Stimulated activated CD4-positive, alpha-beta T cell treated with anti-CD3 and anti-CD28 coated beads, Interleukin-1b, Interleukin-23, amount 100 ng/mL, for 24 hours (primary cell): Measurements from ENCODE around the gene EEF2KMT.
"Not testable (repeated sequence)": the region's sequence is repeated elsewhere in the genome, so short reads cannot be mapped to it uniquely, and the experiment has no call there.

ENCODE experiments used
- DNase-seq, 4 experiments: peaks; one replicate each; pipeline ENCODE4 v3.0.0-alpha.2; 2020; ENCODE audit warnings: low read depth in 4 of 4, low spot score in 1 of 4

EEF2KMT gene

GRCh38 chr16:5097470-5098220 lies at the start of gene EEF2KMT:
TSS of gene EEF2KMT (minus strand) at chr16:5097795. CDS start at chr16:5097739, 56 bp downstream.
- DNase-seq, result peak; percentile 88 to 94 (median 93)

- DNase-seq, result not testable (repeated sequence)
Observed at GRCh38 chr16:5144621-5144956, 47.0 kb upstream of the EEF2KMT start.

- DNase-seq, result no peak
Observed at GRCh38 chr16:5143761-5144620, 46.4 kb upstream of the EEF2KMT start.

- DNase-seq, result not testable (repeated sequence)
Observed at GRCh38 chr16:5140151-5140550, 42.6 kb upstream of the EEF2KMT start.

- not testable (repeated sequence) for DNase-seq
Observed at GRCh38 chr16:5134739-5135452, 37.3 kb upstream of the EEF2KMT start.

- not testable (repeated sequence) for DNase-seq
Observed at GRCh38 chr16:5132915-5133600, 35.5 kb upstream of the EEF2KMT start.

GRCh38 chr16:5131467-5132004 lies 33.9 kb upstream of the EEF2KMT start:
- DNase-seq, result not testable (repeated sequence)

- DNase-seq, result not testable (repeated sequence)
Observed at GRCh38 chr16:5117300-5118087, 19.9 kb upstream of the EEF2KMT start.

GRCh38 chr16:5116780-5117295 lies 19.2 kb upstream of the EEF2KMT start:
- DNase-seq, result not testable (repeated sequence)

GRCh38 chr16:5110933-5111332 lies 13.3 kb upstream of the EEF2KMT start:
- not testable (repeated sequence) for DNase-seq

GRCh38 chr16:5108505-5109158 lies 11.0 kb upstream of the EEF2KMT start:
- DNase-seq, result no peak

- not testable (repeated sequence) for DNase-seq
Observed at GRCh38 chr16:5105039-5105438, 7.4 kb upstream of the EEF2KMT start.

GRCh38 chr16:5103296-5104032 lies 5.9 kb upstream of the EEF2KMT start:
- DNase-seq, result not testable (repeated sequence)

GRCh38 chr16:5099174-5099573 lies 1.6 kb upstream of the EEF2KMT start:
- not testable (repeated sequence) for DNase-seq

- peak; percentile 35 to 90 (median 54) for DNase-seq
Observed at GRCh38 chr16:5098221-5099159, 895 bp upstream of the EEF2KMT start.

- DNase-seq, result peak in 1 of 4 experiments; percentile 13
Observed at GRCh38 chr16:5097061-5097469, 530 bp downstream of the EEF2KMT start.

GRCh38 chr16:5096437-5097060 lies 1.0 kb downstream of the EEF2KMT start:
- DNase-seq, result not testable (repeated sequence)
